ENCODE results near the gene PRKAG2. TPM values are rescaled to one million over a fixed set of nuclear protein-coding genes. Genes with fewer than 3 reads are reported as not detected.

The PRKAG2 gene
- total and polyA plus RNA-seq, 2 experiments from 2014 or later: 9.1 to 14.9 TPM

DNA sequence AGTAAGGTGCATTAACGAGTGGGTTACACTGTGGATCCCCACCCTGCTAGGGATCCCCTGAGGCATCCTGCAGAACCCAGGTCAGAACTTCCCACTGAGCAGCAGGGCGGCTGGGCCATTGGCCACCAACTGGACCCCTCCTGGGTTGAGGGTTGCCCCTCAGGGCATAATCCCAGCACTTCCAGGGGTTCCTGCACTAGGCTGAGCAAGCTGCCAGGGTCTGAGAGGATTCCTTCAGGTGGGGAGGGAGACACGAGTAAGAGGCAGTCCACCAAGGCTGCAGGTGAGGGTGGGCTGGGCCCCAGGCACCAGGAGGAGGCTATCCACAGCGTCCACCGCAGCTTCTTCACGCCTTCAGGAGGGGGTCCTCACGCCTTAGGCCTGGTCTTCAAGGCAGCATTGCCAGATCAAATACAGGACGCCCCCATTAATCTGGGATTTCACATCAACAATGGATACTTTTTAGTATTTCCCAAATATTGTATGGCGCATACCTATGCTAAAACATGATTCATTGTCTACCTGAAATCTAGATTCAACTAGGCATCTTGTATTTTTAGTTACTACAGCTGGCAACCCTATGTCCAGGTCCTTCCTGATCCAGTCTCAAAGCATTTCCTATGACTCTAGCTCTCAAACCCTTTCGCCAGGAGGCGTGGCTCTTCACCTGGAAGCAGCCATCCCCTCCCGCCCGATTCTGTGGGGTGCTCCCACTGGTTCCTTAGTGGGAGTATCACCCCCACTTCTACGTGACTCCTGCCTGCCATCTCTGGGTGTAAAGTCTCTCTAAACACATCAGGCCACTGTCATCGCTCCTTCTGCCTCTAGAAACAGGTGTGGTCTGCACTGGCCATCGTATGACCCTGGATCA lies 4.1 kb downstream of the PRKAG2 start (continued):
- TF ChIP-seq STAT1 (IDR thresholded peaks at IDR 0.05; ENCODE audit: unreplicated experiment): no peak

DNA sequence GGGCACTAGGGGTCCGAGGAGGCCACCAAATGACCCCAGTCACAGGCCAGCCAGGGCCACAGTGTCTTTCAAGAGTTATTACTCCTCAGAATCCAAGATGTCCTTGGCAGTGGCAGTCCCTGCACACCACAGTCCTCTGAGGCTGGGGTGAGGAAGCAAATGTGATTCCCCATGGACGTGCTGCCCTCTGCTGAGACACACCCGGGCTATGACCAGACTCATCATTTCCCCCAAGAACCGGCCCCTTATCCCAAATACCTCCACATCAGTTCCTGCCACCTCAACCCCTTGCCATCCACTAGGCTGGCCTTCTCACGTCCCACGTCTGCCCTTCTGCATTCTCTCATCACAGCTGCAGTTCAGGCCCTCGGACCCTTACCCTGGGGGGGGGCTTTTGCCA lies 5.0 kb downstream of the PRKAG2 start:
- Histone ChIP-seq H3K4me3 (no peak overlapping the region), H2AFZ (no peak overlapping the region), H3K36me3 (ENCODE audit: insufficient read depth) (no peaks in the 10 kb centered on the region), H3K27me3 (ENCODE audit: insufficient read depth) (peaks cover 14% of the 10 kb centered on the region), H3K79me2 (replicated peaks; ENCODE audit: insufficient read depth) (no peaks in the 10 kb centered on the region), H3K4me1 (ENCODE audit: insufficient read depth) (peaks cover 13% of the 10 kb centered on the region), H4K20me1 (replicated peaks; ENCODE audit: insufficient read depth) (no peaks in the 10 kb centered on the region), H3K4me2 (no peak overlapping the region), H3F3A (replicated peaks; ENCODE audit: low read depth) (no peaks in the 10 kb centered on the region), H3K27ac (ENCODE audit: low read depth) (no peak overlapping the region), H3K9me2 (ENCODE audit: insufficient read depth) (no peaks in the 10 kb centered on the region)
- TF ChIP-seq STAT1 (IDR thresholded peaks at IDR 0.05; ENCODE audit: unreplicated experiment) (no peak), POLR2AphosphoS5 (IDR thresholded peaks at IDR 0.05; ENCODE audit: low read depth) (no peak)
- TF ChIP-seq, protein P1, sequence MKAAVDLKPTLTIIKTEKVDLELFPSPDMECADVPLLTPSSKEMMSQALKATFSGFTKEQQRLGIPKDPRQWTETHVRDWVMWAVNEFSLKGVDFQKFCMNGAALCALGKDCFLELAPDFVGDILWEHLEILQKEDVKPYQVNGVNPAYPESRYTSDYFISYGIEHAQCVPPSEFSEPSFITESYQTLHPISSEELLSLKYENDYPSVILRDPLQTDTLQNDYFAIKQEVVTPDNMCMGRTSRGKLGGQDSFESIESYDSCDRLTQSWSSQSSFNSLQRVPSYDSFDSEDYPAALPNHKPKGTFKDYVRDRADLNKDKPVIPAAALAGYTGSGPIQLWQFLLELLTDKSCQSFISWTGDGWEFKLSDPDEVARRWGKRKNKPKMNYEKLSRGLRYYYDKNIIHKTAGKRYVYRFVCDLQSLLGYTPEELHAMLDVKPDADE (IDR thresholded peaks at IDR 0.05): no peak
- TF ChIP-seq, protein P2, sequence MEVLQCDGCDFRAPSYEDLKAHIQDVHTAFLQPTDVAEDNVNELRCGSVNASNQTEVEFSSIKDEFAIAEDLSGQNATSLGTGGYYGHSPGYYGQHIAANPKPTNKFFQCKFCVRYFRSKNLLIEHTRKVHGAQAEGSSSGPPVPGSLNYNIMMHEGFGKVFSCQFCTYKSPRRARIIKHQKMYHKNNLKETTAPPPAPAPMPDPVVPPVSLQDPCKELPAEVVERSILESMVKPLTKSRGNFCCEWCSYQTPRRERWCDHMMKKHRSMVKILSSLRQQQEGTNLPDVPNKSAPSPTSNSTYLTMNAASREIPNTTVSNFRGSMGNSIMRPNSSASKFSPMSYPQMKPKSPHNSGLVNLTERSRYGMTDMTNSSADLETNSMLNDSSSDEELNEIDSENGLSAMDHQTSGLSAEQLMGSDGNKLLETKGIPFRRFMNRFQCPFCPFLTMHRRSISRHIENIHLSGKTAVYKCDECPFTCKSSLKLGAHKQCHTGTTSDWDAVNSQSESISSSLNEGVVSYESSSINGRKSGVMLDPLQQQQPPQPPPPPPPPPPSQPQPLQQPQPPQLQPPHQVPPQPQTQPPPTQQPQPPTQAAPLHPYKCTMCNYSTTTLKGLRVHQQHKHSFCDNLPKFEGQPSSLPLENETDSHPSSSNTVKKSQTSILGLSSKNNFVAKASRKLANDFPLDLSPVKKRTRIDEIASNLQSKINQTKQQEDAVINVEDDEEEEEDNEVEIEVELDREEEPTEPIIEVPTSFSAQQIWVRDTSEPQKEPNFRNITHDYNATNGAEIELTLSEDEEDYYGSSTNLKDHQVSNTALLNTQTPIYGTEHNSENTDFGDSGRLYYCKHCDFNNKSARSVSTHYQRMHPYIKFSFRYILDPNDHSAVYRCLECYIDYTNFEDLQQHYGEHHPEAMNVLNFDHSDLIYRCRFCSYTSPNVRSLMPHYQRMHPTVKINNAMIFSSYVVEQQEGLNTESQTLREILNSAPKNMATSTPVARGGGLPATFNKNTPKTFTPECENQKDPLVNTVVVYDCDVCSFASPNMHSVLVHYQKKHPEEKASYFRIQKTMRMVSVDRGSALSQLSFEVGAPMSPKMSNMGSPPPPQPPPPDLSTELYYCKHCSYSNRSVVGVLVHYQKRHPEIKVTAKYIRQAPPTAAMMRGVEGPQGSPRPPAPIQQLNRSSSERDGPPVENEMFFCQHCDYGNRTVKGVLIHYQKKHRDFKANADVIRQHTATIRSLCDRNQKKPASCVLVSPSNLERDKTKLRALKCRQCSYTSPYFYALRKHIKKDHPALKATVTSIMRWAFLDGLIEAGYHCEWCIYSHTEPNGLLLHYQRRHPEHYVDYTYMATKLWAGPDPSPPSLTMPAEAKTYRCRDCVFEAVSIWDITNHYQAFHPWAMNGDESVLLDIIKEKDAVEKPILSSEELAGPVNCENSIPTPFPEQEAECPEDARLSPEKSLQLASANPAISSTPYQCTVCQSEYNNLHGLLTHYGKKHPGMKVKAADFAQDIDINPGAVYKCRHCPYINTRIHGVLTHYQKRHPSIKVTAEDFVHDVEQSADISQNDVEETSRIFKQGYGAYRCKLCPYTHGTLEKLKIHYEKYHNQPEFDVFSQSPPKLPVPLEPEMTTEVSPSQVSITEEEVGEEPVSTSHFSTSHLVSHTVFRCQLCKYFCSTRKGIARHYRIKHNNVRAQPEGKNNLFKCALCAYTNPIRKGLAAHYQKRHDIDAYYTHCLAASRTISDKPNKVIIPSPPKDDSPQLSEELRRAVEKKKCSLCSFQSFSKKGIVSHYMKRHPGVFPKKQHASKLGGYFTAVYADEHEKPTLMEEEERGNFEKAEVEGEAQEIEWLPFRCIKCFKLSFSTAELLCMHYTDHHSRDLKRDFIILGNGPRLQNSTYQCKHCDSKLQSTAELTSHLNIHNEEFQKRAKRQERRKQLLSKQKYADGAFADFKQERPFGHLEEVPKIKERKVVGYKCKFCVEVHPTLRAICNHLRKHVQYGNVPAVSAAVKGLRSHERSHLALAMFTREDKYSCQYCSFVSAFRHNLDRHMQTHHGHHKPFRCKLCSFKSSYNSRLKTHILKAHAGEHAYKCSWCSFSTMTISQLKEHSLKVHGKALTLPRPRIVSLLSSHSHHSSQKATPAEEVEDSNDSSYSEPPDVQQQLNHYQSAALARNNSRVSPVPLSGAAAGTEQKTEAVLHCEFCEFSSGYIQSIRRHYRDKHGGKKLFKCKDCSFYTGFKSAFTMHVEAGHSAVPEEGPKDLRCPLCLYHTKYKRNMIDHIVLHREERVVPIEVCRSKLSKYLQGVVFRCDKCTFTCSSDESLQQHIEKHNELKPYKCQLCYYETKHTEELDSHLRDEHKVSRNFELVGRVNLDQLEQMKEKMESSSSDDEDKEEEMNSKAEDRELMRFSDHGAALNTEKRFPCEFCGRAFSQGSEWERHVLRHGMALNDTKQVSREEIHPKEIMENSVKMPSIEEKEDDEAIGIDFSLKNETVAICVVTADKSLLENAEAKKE (CRISPR knock-in tag; IDR thresholded peaks at IDR 0.05): no peak
- TF ChIP-seq, protein P3, sequence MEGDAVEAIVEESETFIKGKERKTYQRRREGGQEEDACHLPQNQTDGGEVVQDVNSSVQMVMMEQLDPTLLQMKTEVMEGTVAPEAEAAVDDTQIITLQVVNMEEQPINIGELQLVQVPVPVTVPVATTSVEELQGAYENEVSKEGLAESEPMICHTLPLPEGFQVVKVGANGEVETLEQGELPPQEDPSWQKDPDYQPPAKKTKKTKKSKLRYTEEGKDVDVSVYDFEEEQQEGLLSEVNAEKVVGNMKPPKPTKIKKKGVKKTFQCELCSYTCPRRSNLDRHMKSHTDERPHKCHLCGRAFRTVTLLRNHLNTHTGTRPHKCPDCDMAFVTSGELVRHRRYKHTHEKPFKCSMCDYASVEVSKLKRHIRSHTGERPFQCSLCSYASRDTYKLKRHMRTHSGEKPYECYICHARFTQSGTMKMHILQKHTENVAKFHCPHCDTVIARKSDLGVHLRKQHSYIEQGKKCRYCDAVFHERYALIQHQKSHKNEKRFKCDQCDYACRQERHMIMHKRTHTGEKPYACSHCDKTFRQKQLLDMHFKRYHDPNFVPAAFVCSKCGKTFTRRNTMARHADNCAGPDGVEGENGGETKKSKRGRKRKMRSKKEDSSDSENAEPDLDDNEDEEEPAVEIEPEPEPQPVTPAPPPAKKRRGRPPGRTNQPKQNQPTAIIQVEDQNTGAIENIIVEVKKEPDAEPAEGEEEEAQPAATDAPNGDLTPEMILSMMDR (conservative IDR thresholded peaks at IDR 0.05; ENCODE audit: low read depth in 2 of 2): peak in 1 of 2 experiments; percentile 38; a peak in 1 of 4 replicates
- H3K4me3 Mint-ChIP-seq: no peak overlapping the region
- H3K4me1 Mint-ChIP-seq: peaks cover 20% of the 10 kb centered on the region
- DNase-seq (ENCODE audit: low spot score) (no peak), ATAC-seq (no peak)
- H3K9me3 Mint-ChIP-seq: no peaks in the 10 kb centered on the region
- no peaks in the 10 kb centered on the region for H3K36me3 Mint-ChIP-seq (ENCODE audit: low read depth)
- peaks cover 22% of the 10 kb centered on the region for H3K27me3 Mint-ChIP-seq (ENCODE audit: insufficient read depth, low read depth, poor library complexity)
- no peak overlapping the region for H3K27ac Mint-ChIP-seq
